Gastroesophageal sphincter (tissue), 4 donors: ENCODE measurements around the gene SASH3. TPM values are rescaled to one million over a fixed set of nuclear protein-coding genes. Genes with fewer than 3 reads are reported as not detected.
"Not testable (repeated sequence)": the region's sequence is repeated elsewhere in the genome, so short reads cannot be mapped to it uniquely, and the experiment has no call there.

Source experiments
- ATAC-seq: fragments of 150-250 bp; one replicate; pipeline ENCODE4 v1.9.1; 2016; ENCODE audit warnings: mild to moderate bottlenecking, moderate library complexity
- H3K27ac ChIP-seq, 4 donors: fragments of 200-600 bp; sonication (generic) in 3 of 4; 1 replicate in 3 of 4; 2 replicates in 1 of 4; pipeline ENCODE4 v1.5.1; 2016 to 2019
- H3K27me3 ChIP-seq: fragments of 200-600 bp; sonication (generic); one replicate; pipeline ENCODE4 v1.5.1; 2019
- H3K36me3 ChIP-seq, 2 donors: fragments of 200-600 bp; sonication (generic); one replicate each; pipeline ENCODE4 v1.5.1; 2019; ENCODE audit warnings: control low read depth in 1 of 2
- H3K4me1 ChIP-seq, 3 donors: fragments of 200-600 bp; sonication (generic); 1 replicate in 2 of 3; 2 replicates in 1 of 3; pipeline ENCODE4 v1.5.1; 2016 to 2019; ENCODE audit warnings: control low read depth in 2 of 3
- H3K4me3 ChIP-seq, 2 donors: fragments of 200-600 bp; sonication (generic); one replicate each; pipeline ENCODE4 v1.5.1; 2019; ENCODE audit warnings: mild to moderate bottlenecking in 1 of 2, moderate library complexity in 1 of 2
- H3K9me3 ChIP-seq, 3 donors: fragments of 200-600 bp; sonication (generic); one replicate each; pipeline ENCODE4 v1.5.1; 2017 to 2019; ENCODE audit warnings: control low read depth in 2 of 3
- EP300 ChIP-seq: sonication (generic); formaldehyde crosslinking; IDR thresholded peaks from one replicate; pipeline ENCODE4 v1.6.1; 2017; ENCODE audit warnings: antibody characterized with exemption, mild to moderate bottlenecking
- POLR2A ChIP-seq, 2 donors: fragments of 450-650 bp; IDR thresholded peaks; one replicate each; pipeline ENCODE4 v1.6.1; 2017; ENCODE audit warnings: antibody characterized with exemption in 2 of 2, mild to moderate bottlenecking in 2 of 2, moderate library complexity in 1 of 2
- POLR2AphosphoS5 ChIP-seq: sonication (generic); formaldehyde crosslinking; IDR thresholded peaks from one replicate; pipeline ENCODE4 v1.6.1; 2017; ENCODE audit warnings: antibody characterized with exemption
- WGBS, 2 donors: methylation state at CpG; one replicate each; pipeline ENCODE4 v1.1.5; 2018; ENCODE audit warnings: low coverage in 1 of 2; 5-methylcytosine and 5-hydroxymethylcytosine counted together
- total RNA-seq, 4 donors: library from RNA; depleted of rRNA; stranded (reverse); fragments of >200 nt; gene quantifications; one replicate each; pipeline ENCODE4 v1.1.0, GENCODE V29; 2016
- TF ChIP-seq, protein P1 (sequence below), 4 experiments: fragments of 200-600 bp in 2 of 4; fragments of 450-650 bp in 2 of 4; sonication (generic) in 1 of 4; IDR thresholded peaks; one replicate each; pipeline ENCODE4 v1.5.1; 2017 to 2019; ENCODE audit warnings: antibody characterized with exemption in 4 of 4, mild to moderate bottlenecking in 2 of 4, moderate library complexity in 2 of 4

The SASH3 gene
- total RNA-seq, 4 donors from 2014 or later, result 1.9 to 8.2 (median 5.3) TPM

DNA sequence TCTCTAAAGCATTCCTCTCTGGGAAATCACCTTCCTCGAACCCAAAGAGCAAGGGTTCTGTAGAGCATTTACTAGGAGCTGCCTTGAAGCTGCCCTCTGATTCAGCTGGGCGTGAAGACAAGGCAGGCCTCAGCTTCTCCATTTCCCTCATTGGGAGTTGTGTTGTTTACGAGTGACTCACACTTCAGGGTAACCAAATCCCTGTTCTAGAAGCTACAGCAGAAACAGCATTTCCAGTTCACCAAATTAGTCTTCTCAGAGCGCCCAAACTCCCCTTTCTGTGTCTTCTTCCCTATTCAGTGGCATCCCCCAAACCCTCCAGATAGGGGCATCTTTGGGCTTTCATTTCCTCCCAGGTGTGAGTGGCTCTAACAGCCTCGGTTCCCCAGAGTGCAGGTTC, 41.8 kb upstream of the SASH3 start:
- Histone ChIP-seq H3K36me3 (no peaks in the 10 kb centered on the region), H3K27me3 (no peaks in the 10 kb centered on the region), H3K4me1 (no peaks in the 10 kb centered on the region), H3K9me3 (no peaks in the 10 kb centered on the region), H3K27ac (peak overlapping the region in 1 of 4 donors; percentile 51), H3K4me3 (no peak overlapping the region)
- 56% methylated on average over 4 of the region's 5 CpGs; no CpG with 5 or more reads in 1 of the 2 donors for WGBS, 2 donors
- ATAC-seq, result peak; percentile 55
- TF ChIP-seq, protein P1, sequence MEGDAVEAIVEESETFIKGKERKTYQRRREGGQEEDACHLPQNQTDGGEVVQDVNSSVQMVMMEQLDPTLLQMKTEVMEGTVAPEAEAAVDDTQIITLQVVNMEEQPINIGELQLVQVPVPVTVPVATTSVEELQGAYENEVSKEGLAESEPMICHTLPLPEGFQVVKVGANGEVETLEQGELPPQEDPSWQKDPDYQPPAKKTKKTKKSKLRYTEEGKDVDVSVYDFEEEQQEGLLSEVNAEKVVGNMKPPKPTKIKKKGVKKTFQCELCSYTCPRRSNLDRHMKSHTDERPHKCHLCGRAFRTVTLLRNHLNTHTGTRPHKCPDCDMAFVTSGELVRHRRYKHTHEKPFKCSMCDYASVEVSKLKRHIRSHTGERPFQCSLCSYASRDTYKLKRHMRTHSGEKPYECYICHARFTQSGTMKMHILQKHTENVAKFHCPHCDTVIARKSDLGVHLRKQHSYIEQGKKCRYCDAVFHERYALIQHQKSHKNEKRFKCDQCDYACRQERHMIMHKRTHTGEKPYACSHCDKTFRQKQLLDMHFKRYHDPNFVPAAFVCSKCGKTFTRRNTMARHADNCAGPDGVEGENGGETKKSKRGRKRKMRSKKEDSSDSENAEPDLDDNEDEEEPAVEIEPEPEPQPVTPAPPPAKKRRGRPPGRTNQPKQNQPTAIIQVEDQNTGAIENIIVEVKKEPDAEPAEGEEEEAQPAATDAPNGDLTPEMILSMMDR (IDR thresholded peaks at IDR 0.05), result no peak
- TF ChIP-seq POLR2A (IDR thresholded peaks at IDR 0.05), result no peak
- TF ChIP-seq POLR2AphosphoS5, result no peak
- no peak for TF ChIP-seq EP300

DNA sequence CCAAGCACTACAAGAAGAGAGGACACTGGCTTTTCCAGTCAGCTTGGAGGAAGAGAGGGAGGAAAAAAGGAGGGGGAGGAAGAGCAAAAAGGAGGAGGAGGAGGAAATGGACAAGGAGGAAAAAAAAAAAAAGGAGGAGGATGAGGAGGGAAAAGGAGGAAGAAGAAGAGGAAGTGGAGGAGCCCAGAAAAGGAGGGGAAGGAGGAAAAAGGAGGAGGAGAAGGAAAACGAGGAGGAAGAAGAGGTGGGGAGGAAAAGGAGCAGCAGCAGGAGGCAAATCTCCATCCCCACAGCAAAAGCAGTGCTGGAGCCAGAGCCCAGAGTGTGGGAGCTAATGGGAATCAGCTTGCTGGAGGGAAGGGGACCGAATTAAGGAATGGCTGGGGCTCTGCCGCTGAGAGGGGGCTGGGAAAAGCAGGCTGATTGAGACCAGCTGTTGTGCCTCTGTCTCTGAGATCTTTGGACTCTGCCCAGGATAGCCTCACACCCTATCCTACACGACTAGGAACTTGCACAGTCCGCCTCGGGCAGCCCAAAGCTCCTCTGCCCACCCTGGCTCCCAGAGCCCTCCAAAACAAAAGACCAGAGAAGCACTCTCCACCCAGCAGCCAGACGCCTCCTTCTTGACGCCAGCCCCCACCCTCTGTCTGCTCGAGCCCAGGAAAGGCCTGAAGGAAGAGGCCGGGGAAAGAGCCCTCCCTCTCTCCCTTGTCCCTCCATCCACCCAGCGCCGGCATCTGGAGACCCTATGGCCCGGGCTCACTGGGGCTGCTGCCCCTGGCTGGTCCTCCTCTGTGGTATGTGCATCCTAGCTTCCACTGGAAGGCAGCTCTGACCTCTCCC, 41.1 kb upstream of the SASH3 start, which contains the start of gene XPNPEP2:
Gene XPNPEP2, plus strand, starts transcription at position 514 of the 843 bp plus-strand sequence. Its CDS starts 235 bp downstream, at position 749.
- H3K4me1 ChIP-seq, result no peaks in the 10 kb centered on the region
- ATAC-seq, result peak; percentile 52
- no peaks in the 10 kb centered on the region for H3K36me3 ChIP-seq
- no peaks in the 10 kb centered on the region for H3K27me3 ChIP-seq
- no peaks in the 10 kb centered on the region for H3K9me3 ChIP-seq
- WGBS, 2 donors, result 6 to 13% methylated on average over 2 to 5 of the region's 13 CpGs
- TF ChIP-seq POLR2AphosphoS5 (no peak), EP300 (no peak), POLR2A (IDR thresholded peaks at IDR 0.05) (no peak)
- TF ChIP-seq, protein P1 (IDR thresholded peaks at IDR 0.05), result no peak
- H3K27ac ChIP-seq, result peak within 1 kb of the TSS in 1 of 4 donors; percentile 51
- H3K4me3 ChIP-seq, result no peak within 1 kb of the TSS

DNA sequence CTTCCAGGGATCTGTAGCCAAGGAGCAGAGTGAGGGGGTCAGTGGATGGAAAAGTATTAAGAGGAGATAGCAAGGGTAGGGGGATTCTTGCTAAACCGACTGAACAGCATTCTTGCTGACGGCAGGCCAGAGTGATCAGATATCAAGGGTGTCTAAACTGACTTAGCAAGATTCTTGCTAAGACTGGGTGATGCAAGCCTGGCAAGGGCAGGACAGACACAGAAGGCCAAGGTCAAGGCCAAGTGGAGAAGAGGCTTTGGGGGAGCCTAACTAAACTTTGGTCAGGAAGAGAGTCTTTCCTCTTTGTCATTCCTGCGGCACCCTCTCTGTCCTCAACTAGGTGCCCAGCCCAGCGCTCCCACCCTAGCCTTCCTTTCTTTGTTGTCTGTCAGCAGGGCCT, 40.2 kb upstream of the SASH3 start:
- ATAC-seq, result no peak
- Histone ChIP-seq H3K4me1 (no peaks in the 10 kb centered on the region), H3K9me3 (no peaks in the 10 kb centered on the region), H3K36me3 (no peaks in the 10 kb centered on the region), H3K27ac (peak overlapping the region in 1 of 4 donors; percentile 51), H3K27me3 (no peaks in the 10 kb centered on the region), H3K4me3 (no peak overlapping the region)
- no peak for TF ChIP-seq POLR2AphosphoS5
- TF ChIP-seq POLR2A (IDR thresholded peaks at IDR 0.05), result no peak
- TF ChIP-seq EP300, result no peak
- TF ChIP-seq, protein P1 (IDR thresholded peaks at IDR 0.05), result no peak
- WGBS, 2 donors, result 80 to 90% methylated on average over 3 of the region's 4 CpGs

DNA sequence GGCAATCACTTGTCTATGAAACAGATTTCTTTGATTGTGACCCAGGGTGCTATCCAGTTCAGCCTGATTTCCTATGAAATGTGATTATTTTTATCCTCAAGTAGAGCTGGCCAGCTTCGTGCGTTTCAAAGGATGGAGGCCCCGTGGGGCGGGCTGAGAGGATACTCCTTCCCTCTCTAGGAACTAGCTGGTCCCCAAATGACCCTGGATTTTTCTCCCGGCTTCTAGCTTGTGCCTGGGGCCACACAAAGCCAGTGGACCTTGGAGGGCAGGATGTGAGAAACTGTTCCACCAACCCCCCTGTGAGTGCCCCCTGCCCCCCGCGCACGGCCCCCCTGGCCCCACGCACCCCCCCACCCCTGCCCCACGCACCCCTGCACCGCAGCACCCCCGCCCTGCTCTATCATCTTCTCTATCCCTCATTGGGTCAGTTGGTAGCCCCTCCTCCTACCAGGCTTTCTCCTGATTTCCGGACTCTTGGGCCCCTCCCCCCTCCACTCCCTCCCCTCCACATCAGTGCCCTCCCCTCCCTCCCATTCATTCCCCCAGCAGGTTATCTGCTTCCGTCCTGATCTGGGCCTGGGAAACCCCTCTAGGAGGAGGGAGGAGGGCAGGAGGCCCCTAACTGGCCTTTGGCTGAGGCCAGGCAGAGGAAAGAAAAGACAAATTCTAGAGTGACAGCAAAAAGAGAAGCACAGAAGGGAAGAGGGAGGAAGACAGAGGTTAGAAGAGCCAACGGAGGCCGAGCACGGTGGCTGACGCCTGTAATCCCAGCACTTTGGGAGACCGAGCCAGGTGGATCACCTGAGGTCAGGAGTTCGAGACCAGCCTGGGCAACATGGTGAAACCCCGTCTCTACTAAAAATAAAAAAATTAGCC, 37.6 kb upstream of the SASH3 start:
- WGBS, 2 donors, result 76% methylated on average over 7 to 8 of the region's 21 CpGs
- Histone ChIP-seq H3K4me3 (no peak overlapping the region), H3K4me1 (no peaks in the 10 kb centered on the region), H3K27ac (no peak overlapping the region), H3K9me3 (no peaks in the 10 kb centered on the region), H3K27me3 (no peaks in the 10 kb centered on the region), H3K36me3 (no peaks in the 10 kb centered on the region)
- TF ChIP-seq, protein P1 (IDR thresholded peaks at IDR 0.05), result no peak
- TF ChIP-seq POLR2A (IDR thresholded peaks at IDR 0.05) (no peak), POLR2AphosphoS5 (no peak), EP300 (no peak)
- no peak for ATAC-seq

DNA sequence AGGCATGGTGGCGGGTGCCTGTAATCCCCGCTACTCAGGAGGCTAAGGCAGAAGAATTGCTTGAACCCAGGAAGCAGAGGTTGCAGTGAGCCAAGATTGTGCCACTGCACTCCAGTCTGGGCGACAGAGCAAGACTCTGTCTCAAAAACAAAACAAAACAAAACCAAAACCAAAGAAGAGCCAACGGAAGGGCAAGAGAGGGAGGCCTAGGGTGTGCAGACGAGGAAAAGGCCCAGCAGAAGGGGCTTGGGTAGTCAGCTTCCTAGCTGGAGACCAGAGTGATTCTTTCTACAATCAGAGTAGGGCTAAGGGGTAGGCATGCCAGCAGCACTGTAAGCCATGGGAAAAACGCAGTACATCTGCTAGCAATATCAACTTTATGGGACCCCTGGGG, 37.0 kb upstream of the SASH3 start:
- H3K27me3 ChIP-seq, ATAC-seq, H3K9me3 ChIP-seq, H3K36me3 ChIP-seq, H3K27ac ChIP-seq, H3K4me1 ChIP-seq, H3K4me3 ChIP-seq: not testable (repeated sequence)
- WGBS, 2 donors, result 61 to 85% methylated on average over 3 to 4 of the region's 6 CpGs
